Omental fat pad (tissue), 4 donors: Measurements from ENCODE around the gene CCL1. TPM values are rescaled to one million over a fixed set of nuclear protein-coding genes. Genes with fewer than 3 reads are reported as not detected.
A peak's percentile ranks its signal among the peaks of the same experiment; 100 is the strongest.

Source experiments
- ATAC-seq: fragments of 150-250 bp; one replicate; pipeline ENCODE4 v1.9.1; 2016; ENCODE audit warnings: mild to moderate bottlenecking, moderate library complexity; ENCODE audit not compliant: low FRiP score
- DNase-seq: peaks from one replicate; pipeline ENCODE4 v3.0.0-alpha.2; 2019; ENCODE audit warnings: low spot score
- CTCF ChIP-seq, 3 donors: fragments of 450-650 bp; IDR thresholded peaks; one replicate each; pipeline ENCODE4 v1.5.1; 2016 to 2017; ENCODE audit warnings: antibody characterized with exemption in 3 of 3, mild to moderate bottlenecking in 3 of 3, moderate library complexity in 2 of 3
- total RNA-seq, 4 donors: library from RNA; depleted of rRNA; stranded (reverse); fragments of >200 nt; gene quantifications; one replicate each; pipeline ENCODE4 v1.1.0, GENCODE V29; 2016

CCL1 gene
- total RNA-seq, 4 donors from 2014 or later = not detected

GRCh38 chr17:34321964-34322363 lies 41.1 kb downstream of the CCL1 start:
- no peak for DNase-seq
- no peak for TF ChIP-seq CTCF (IDR thresholded peaks at IDR 0.05)
- no peak for ATAC-seq

GRCh38 chr17:34319039-34319483 lies 44.0 kb downstream of the CCL1 start, which contains the start of gene CCL8:
CCL8 (plus strand) TSS chr17:34319435; CDS start chr17:34319502, 67 bp downstream.
- no peak for TF ChIP-seq CTCF (IDR thresholded peaks at IDR 0.05)
- no peak for ATAC-seq
- no peak for DNase-seq

GRCh38 chr17:34318474-34318873 lies 44.6 kb downstream of the CCL1 start:
- TF ChIP-seq CTCF (IDR thresholded peaks at IDR 0.05) = no peak
- no peak for ATAC-seq
- DNase-seq = no peak

GRCh38 chr17:34314279-34314678 lies 48.8 kb downstream of the CCL1 start:
- DNase-seq (no peak), ATAC-seq (peak; percentile 42)
- no peak for TF ChIP-seq CTCF (IDR thresholded peaks at IDR 0.05)

- ATAC-seq (no peak), DNase-seq (no peak)
- no peak for TF ChIP-seq CTCF (IDR thresholded peaks at IDR 0.05)
These were observed 49.9 kb downstream of the CCL1 start for GRCh38 chr17:34313164-34313563.

- TF ChIP-seq CTCF (IDR thresholded peaks at IDR 0.05) = no peak
- DNase-seq = no peak
- ATAC-seq = peak; percentile 34
These were observed 51.0 kb downstream of the CCL1 start for GRCh38 chr17:34312080-34312479.

- no peak for DNase-seq
- no peak for TF ChIP-seq CTCF (IDR thresholded peaks at IDR 0.05)
- ATAC-seq = no peak
These were observed 51.7 kb downstream of the CCL1 start for GRCh38 chr17:34311291-34311690.

Other genes with a start within 250 kb of the CCL1 start
- gene CCL2, start 107.9 kb downstream of the CCL1 start, total RNA-seq = 100 to 1,000 TPM in 2 of 4 donors, 10 to 100 TPM in 2; 39.8 to 556 (median 227) TPM
- 1 to 10 TPM in 2 of 4 donors, not detected in 2; 1.9 to 3.5 TPM for gene CCL7, start 93.0 kb downstream of the CCL1 start, total RNA-seq
- gene CCL11, start 77.5 kb downstream of the CCL1 start, total RNA-seq = 10 to 100 TPM in 1 of 4 donors, 1 to 10 TPM in 1, not detected in 2; 3.3 to 37.2 TPM
- 1 to 10 TPM in 3 of 4 donors, under 1 TPM in 1; 0.56 to 3.4 (median 2.9) TPM for gene CCL8, start 43.8 kb downstream of the CCL1 start, total RNA-seq
- 10 to 100 TPM in 1 of 4 donors, 1 to 10 TPM in 3; 1.4 to 15.3 (median 4.1) TPM for gene CCL13, start 6.8 kb downstream of the CCL1 start, total RNA-seq
- under 1 TPM in 2 of 4 donors, not detected in 2; 0.13 to 0.19 TPM for gene TMEM132E, start 216.3 kb upstream of the CCL1 start, total RNA-seq